Measurements from ENCODE around the gene AREL1.

- TF ChIP-seq CTCF (IDR thresholded peaks at IDR 0.05) (no peak), POLR2A (IDR thresholded peaks at IDR 0.05) (no peak)
Observed at GRCh38 chr14:74697011-74697410, 15.9 kb downstream of the AREL1 start.

All from Peyer's patch (tissue), 4 donors.